B cell (primary cell): ENCODE results near the gene CMTR1. TPM values are rescaled to one million over a fixed set of nuclear protein-coding genes. Genes with fewer than 3 reads are reported as not detected.

Experiments used
- ATAC-seq: fragments of 200-7000 bp; cut with Tn5 transposase; one replicate; pipeline ENCODE4 v1.10.0; 2021; ENCODE audit warnings: low read depth, mild to moderate bottlenecking, moderate number of reproducible peaks, moderate library complexity
- CTCF ChIA-PET: fragments of 350-600 bp; sonication (Branson Sonifier 250); formaldehyde crosslinking; loops from one replicate; lab custom pipeline; 2021; ENCODE audit warnings: antibody characterized with exemption, inconsistent platforms; lab: Charles Lee
- POLR2A ChIA-PET: fragments of 350-600 bp; sonication (Branson Sonifier 250); formaldehyde crosslinking; loops from one replicate; lab custom pipeline; 2021; ENCODE audit warnings: antibody characterized with exemption; lab: Charles Lee
- DNase-seq: peaks from one replicate; pipeline ENCODE4 v3.0.0; 2013
- H2AFZ ChIP-seq: 2 replicates; pipeline ENCODE4 v1.6.1; 2012; ENCODE audit warnings: mild to moderate bottlenecking, low read depth, low read length; ENCODE audit not compliant: insufficient read depth, poor library complexity, severe bottlenecking
- H3K27ac ChIP-seq, 2 donors: 1 replicate in 1 of 2; 2 replicates in 1 of 2; pipeline ENCODE4 v1.5.1; 2012 to 2013; ENCODE audit warnings: low read length in 2 of 2, mild to moderate bottlenecking in 2 of 2, moderate library complexity in 1 of 2
- H3K27me3 ChIP-seq, 4 experiments: fragments of 200-600 bp in 1 of 4; sonication (generic) in 1 of 4; replicated peaks in 1 of 4; 1 replicate in 2 of 4; 2 replicates in 2 of 4; pipeline versions ENCODE4 v1.6.1 to v1.7.0; 2013 to 2016; ENCODE audit warnings: low read length in 3 of 4, mild to moderate bottlenecking in 2 of 4, mixed read lengths in 1 of 4, moderate library complexity in 1 of 4; ENCODE audit not compliant: insufficient read depth in 4 of 4, control insufficient read depth in 3 of 4; ENCODE audit errors: control extremely low read depth in 1 of 4
- H3K36me3 ChIP-seq, 2 experiments: replicated peaks in 1 of 2; 1 replicate in 1 of 2; 2 replicates in 1 of 2; pipeline versions ENCODE4 v1.6.1 to v1.7.1; 2013; ENCODE audit warnings: low read length in 1 of 2; ENCODE audit not compliant: insufficient read depth in 2 of 2, control insufficient read depth in 1 of 2; ENCODE audit errors: control extremely low read depth in 1 of 2, extremely low read depth in 1 of 2
- H3K4me1 ChIP-seq, 2 donors: fragments of 200-600 bp in 1 of 2; sonication (generic) in 1 of 2; 1 replicate in 1 of 2; 2 replicates in 1 of 2; pipeline versions ENCODE4 v1.5.1 to v1.6.1; 2013 to 2017; ENCODE audit warnings: low read length in 2 of 2; ENCODE audit not compliant: control insufficient read depth in 2 of 2, insufficient read depth in 2 of 2
- H3K4me2 ChIP-seq: replicated peaks from 2 replicates; pipeline ENCODE3; 2012; ENCODE audit warnings: mild to moderate bottlenecking, low read depth, low read length; ENCODE audit not compliant: poor library complexity, severe bottlenecking
- H3K4me3 ChIP-seq, 5 experiments: fragments of 200-600 bp in 1 of 5; sonication (generic) in 1 of 5; 1 replicate in 3 of 5; 2 replicates in 2 of 5; pipeline versions ENCODE4 v1.5.1 to v1.7.0; 2011 to 2016; ENCODE audit warnings: low read length in 4 of 5, mild to moderate bottlenecking in 4 of 5, low read depth in 2 of 5, control low read depth in 1 of 5, moderate library complexity in 1 of 5; ENCODE audit not compliant: insufficient read depth in 1 of 5; ENCODE audit errors: control extremely low read depth in 1 of 5, extremely low read depth in 1 of 5
- H3K79me2 ChIP-seq: fragments of 200-600 bp; sonication (generic); one replicate; pipeline ENCODE4 v1.6.0; 2016; ENCODE audit warnings: low read length; ENCODE audit not compliant: control insufficient read depth, insufficient read depth
- H3K9ac ChIP-seq: fragments of 200-600 bp; sonication (generic); 2 replicates; pipeline ENCODE4 v1.6.1; 2017; ENCODE audit warnings: mild to moderate bottlenecking, low read length, moderate library complexity
- H3K9me3 ChIP-seq, 3 donors: one replicate each; pipeline versions ENCODE4 v1.6.1 to v1.7.1; 2013; ENCODE audit warnings: low read length in 2 of 3; ENCODE audit not compliant: control insufficient read depth in 2 of 3, insufficient read depth in 1 of 3; ENCODE audit errors: control extremely low read depth in 1 of 3
- H4K20me1 ChIP-seq: 2 replicates; pipeline ENCODE4 v1.6.0; 2012; ENCODE audit warnings: mild to moderate bottlenecking, low read length; ENCODE audit not compliant: insufficient read depth, control insufficient read depth, poor library complexity, severe bottlenecking
- H3K27ac Mint-ChIP-seq: one replicate; pipeline ENCODE4 v1.8.0; 2021; ENCODE audit warnings: mixed read lengths
- H3K27me3 Mint-ChIP-seq: one replicate; pipeline ENCODE4 v1.8.0; 2021; ENCODE audit warnings: mixed read lengths
- H3K4me1 Mint-ChIP-seq: one replicate; pipeline ENCODE4 v1.8.0; 2021; ENCODE audit warnings: mixed read lengths
- H3K4me3 Mint-ChIP-seq: one replicate; pipeline ENCODE4 v1.8.0; 2021; ENCODE audit warnings: mixed read lengths
- H3K9me3 Mint-ChIP-seq: one replicate; pipeline ENCODE4 v1.8.0; 2022; ENCODE audit warnings: mixed read lengths; ENCODE audit not compliant: insufficient read depth
- CTCF ChIP-seq: fragments of 200-600 bp; IDR thresholded peaks from one replicate; pipeline ENCODE4 v1.8.0; 2022; ENCODE audit warnings: antibody characterized with exemption, mild to moderate bottlenecking
- EZH2 ChIP-seq: IDR thresholded peaks from 2 replicates; pipeline ENCODE4 v1.6.1; 2012; ENCODE audit warnings: borderline replicate concordance, low read depth, mild to moderate bottlenecking, moderate library complexity, low read length; ENCODE audit not compliant: insufficient read depth, poor library complexity, severe bottlenecking
- WGBS: methylation state at CpG from one replicate; pipeline ENCODE4 v1.1.5; 2013; ENCODE audit warnings: missing lambda C conversion rate; ENCODE audit not compliant: insufficient coverage; 5-methylcytosine and 5-hydroxymethylcytosine counted together
- intact Hi-C: fragments of 100-400 bp; cut with micrococcal nuclease; formaldehyde crosslinking; loops from one replicate; pipeline ENCODE4 v1.10.0; 2022
- polyA plus RNA-seq: library from polyadenylated mRNA; depleted of rRNA; stranded (reverse); fragments of >200 nt; gene quantifications from 2 replicates; pipeline ENCODE4 v1.2.3, GENCODE V29; 2012
- total RNA-seq, 2 donors: library from RNA; stranded (reverse); fragments of 120-200 nt in 1 of 2; gene quantifications; 1 replicate in 1 of 2; 2 replicates in 1 of 2; pipeline versions ENCODE4 v1.2.3 to v1.2.4, GENCODE V29; 2013 to 2022

The CMTR1 gene
- total and polyA plus RNA-seq, 2 donors (not counting 1 experiment from before 2014, with no cell fraction given), result 46.0 to 82.9 TPM

- Mint-ChIP-seq H3K27ac (no peak overlapping the region), H3K4me3 (no peak overlapping the region), H3K9me3 (no peaks in the 10 kb centered on the region), H3K27me3 (no peaks in the 10 kb centered on the region), H3K4me1 (no peaks in the 10 kb centered on the region)
- Histone ChIP-seq H4K20me1 (no peaks in the 10 kb centered on the region), H3K4me2 (no peak overlapping the region), H3K27me3 (no peaks in the 10 kb centered on the region), H3K4me1 (no peaks in the 10 kb centered on the region), H3K27ac (no peak overlapping the region), H2AFZ (no peak overlapping the region), H3K9ac (no peak overlapping the region), H3K79me2 (no peaks in the 10 kb centered on the region), H3K4me3 (no peak overlapping the region), H3K9me3 (no peaks in the 10 kb centered on the region), H3K36me3 (peaks cover 4 to 94% of the 10 kb centered on the region in 2 experiments)
- WGBS, result 92% methylated on average over 3 of the region's 3 CpGs
- POLR2A ChIA-PET, result no interaction called here
- ATAC-seq, result no peak
- TF ChIP-seq CTCF, result no peak
- no peak for TF ChIP-seq EZH2
- CTCF ChIA-PET, result interaction anchor here (0.6 kb wide), 1 partner anchor 695 kb away, joined by 4 read pairs; no protein-coding TSS in a partner anchor
- intact Hi-C loops, result no loop called here
- DNase-seq, result no peak
Observed at GRCh38 chr6:37477191-37477590, 44.2 kb downstream of the CMTR1 start.

- H3K4me3 ChIP-seq, result no peak overlapping the region
- Mint-ChIP-seq H3K9me3 (no peaks in the 10 kb centered on the region), H3K27ac (no peak overlapping the region), H3K4me3 (no peak overlapping the region), H3K27me3 (no peaks in the 10 kb centered on the region), H3K4me1 (no peaks in the 10 kb centered on the region)
- H3K79me2 ChIP-seq, result no peaks in the 10 kb centered on the region
- ChIA-PET POLR2A (interaction anchor here (1.1 kb wide), 1 partner anchor 45 kb away, joined by 3 read pairs; the partner anchor contains the start of gene CMTR1), CTCF (interaction anchor here (0.6 to 1.6 kb wide), 4 partner anchors 10 to 695 kb away, joined by 3 to 4 read pairs (median 4); no protein-coding TSS in a partner anchor)
- no peak overlapping the region for H2AFZ ChIP-seq
- H3K9ac ChIP-seq, result no peak overlapping the region
- no peaks in the 10 kb centered on the region for H3K27me3 ChIP-seq
- H3K36me3 ChIP-seq, result peaks cover 2 to 94% of the 10 kb centered on the region in 2 experiments
- TF ChIP-seq EZH2 (no peak), CTCF (no peak)
- 93% methylated on average over 14 of the region's 18 CpGs for WGBS
- H4K20me1 ChIP-seq, result no peaks in the 10 kb centered on the region
- DNase-seq (no peak), ATAC-seq (no peak)
- no peak overlapping the region for H3K27ac ChIP-seq
- intact Hi-C loops, result no loop called here
- H3K4me2 ChIP-seq, result no peak overlapping the region
- no peaks in the 10 kb centered on the region for H3K9me3 ChIP-seq
- H3K4me1 ChIP-seq, result no peaks in the 10 kb centered on the region
Observed at GRCh38 chr6:37477656-37478435, 44.8 kb downstream of the CMTR1 start.
